GM18519 (cell line): Measurements from ENCODE around the gene MAPKAPK3.

Source experiments
- ATAC-seq: cut with Tn5 transposase; IDR thresholded peaks from one replicate; pipeline ENCODE4 v1.9.1; 2021; ENCODE audit warnings: mild to moderate bottlenecking, moderate library complexity; ENCODE audit not compliant: unreplicated experiment, low FRiP score

Gene MAPKAPK3

GRCh38 chr3:50586763-50587070, 30.2 kb upstream of the MAPKAPK3 start:
- ATAC-seq: no peak

- ATAC-seq: no peak
Observed at GRCh38 chr3:50587373-50587772, 29.6 kb upstream of the MAPKAPK3 start.

DNA sequence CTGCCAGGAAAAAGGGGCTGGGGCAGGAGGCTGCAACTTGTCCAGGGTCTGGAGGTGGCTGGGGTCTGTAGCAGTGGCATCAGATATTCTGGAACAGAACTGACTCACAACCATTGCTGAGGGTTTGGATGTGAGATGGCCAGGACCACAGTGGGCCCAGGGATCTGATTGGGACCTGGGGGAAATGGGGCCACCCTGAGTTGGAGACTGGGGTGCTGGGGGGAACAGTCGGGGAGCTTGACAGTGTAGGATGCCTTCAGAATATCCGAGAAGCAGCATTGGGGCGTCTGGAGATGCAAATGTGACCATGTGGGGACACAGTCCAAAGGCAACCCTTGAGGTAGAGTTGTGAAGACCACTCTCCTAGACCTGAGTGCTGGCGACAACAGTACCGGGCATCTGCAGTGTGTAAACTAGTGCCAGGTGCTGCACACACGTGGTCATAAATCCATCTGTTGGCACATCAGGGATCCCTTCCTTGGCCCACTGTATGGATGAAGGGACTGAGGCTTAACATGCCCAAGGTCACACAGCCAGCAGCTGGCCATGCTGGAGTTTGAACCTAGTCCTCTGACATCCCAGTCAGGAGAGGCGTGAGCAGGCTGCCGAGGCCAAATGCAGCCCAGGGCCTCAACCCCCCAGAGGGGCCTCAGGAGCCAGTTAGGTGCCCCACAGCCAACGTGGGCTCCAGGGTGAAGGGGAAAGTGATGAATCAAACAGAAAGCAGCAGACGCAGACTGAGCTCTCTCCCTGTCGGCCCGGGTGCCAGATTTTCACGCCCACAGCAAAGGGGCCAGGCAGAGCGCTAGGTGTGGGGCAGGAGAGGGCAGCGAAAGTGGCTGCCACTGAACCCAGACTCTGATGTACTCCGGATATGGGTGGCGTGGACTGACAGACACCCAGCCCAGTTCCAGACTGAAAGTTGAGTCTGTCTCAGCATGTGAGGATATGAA, 28.9 kb upstream of the MAPKAPK3 start:
- no peak for ATAC-seq

DNA sequence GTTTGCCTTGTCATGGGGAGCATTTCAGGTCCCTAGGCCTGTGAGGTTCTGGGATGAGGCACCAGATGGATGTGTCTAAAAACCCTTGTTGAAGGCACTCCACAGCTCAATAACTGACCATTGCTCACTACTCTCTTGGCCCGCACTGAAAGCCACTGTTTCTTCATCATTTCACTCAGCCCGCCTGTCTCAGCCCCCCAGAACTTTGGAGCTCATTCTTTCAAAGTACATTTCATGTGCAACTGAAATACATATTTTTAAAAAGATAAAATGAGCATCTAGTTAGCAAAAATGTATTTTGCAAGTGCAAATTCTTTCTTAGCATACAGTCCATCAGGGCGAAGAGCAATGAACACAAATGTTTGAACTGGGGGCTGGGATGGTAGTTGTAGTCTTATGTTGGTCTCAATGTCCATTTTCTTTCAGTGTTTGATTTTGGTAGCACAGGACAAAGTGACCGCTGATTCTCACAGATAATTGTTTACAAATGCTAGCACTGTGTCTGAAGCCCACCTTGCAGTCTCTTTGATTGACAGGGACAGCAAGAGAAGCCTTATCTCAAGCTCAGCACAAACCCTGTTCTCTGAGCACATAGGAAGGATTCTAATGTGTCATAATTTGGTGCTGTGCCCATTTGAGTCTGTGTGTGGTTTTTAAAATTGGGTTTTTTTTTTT, 28.1 kb upstream of the MAPKAPK3 start:
- ATAC-seq: no peak

GRCh38 chr3:50591196-50591741, 25.7 kb upstream of the MAPKAPK3 start:
- ATAC-seq: no peak

GRCh38 chr3:50592568-50592967, 24.4 kb upstream of the MAPKAPK3 start:
- ATAC-seq: no peak

DNA sequence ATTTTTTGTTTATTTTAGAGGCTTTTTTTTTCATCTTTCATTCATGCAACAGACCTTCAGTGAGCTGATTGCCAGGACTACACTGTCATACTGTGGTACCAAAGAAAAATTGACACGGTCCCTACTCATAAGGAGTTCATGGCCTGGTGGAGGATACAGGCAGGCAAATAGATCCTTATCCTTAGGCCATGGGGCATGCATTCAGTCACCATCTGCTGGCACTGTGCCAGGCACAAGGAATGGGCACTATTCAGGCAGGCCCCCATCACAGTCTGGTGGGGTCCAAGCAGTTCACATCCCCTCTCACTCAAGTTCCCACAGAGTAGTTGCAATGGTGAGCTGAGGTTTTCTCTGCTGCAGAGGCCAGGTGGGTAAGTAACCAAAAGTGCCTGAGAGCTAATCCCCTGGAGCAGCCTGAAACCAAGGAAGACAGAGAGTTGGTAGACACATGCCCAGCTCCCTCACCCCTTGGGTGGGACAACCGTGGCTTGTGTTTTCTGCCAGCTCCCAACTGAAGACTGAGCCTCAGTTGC, 22.6 kb upstream of the MAPKAPK3 start:
- ATAC-seq: no peak

DNA sequence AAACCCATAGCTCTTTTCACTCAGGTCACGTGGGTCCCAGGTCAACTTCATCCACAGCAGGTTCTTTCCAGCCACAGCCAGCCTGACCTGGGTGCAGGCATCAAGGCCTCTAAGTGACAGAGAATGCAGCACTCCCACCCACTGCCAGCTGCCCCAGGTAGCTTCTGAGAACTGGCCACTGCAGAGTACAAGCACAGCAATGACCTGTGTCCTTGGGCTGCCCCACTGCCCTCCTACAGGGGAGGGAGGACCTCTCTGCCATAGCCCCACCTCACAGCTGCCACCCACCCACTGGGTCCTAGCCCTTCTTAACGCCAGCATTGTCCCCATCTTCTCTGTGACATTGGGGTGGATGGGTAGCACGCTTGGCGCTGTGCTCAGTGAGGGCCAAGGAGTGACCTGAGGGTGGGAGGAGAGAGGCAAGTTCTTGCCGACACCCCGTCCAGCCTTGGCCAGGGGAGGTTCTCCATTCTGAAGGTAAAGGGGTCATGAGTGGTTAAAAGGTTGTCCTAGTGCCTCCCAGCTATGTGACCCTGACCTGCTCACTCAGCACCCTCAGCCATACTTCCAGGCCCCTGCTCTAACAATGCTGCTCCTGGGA, 17.7 kb upstream of the MAPKAPK3 start:
- ATAC-seq: no peak

- no peak for ATAC-seq
Observed at GRCh38 chr3:50599716-50600118, 17.2 kb upstream of the MAPKAPK3 start.

- ATAC-seq: no peak
Observed at GRCh38 chr3:50600141-50600753, 16.7 kb upstream of the MAPKAPK3 start.

GRCh38 chr3:50600841-50601591, 15.9 kb upstream of the MAPKAPK3 start:
- no peak for ATAC-seq

DNA sequence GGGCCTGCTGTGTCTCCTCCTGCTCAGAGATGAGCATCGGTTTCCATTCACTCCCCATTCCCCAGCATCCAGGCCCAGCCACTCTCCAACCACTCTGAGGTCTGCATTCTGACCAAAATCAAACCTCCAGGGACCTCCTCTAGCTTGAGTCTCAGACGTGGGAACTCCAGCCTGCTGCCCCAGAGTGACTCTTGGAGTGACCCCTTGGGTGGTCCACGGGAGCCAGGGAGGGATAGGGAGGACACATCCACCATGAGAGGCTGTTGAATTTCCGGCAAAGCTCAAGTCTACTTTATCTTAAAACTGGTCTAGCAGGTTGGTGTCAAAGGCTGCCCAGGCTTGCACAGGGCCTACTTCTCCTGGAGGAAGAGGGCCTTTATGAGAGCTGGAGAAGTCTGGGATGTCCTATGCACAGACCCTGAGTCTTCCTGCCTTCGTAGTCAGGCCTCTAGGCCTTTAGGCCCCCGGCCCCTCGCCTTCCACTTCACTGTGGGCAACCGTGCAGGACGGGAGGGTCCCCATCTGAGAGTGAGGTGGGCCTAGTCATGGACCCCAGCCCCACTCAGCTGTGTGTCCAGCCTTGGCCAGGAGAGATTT, 14.3 kb upstream of the MAPKAPK3 start:
- ATAC-seq: no peak

- no peak for ATAC-seq
Observed at GRCh38 chr3:50603261-50604109, 13.5 kb upstream of the MAPKAPK3 start.

DNA sequence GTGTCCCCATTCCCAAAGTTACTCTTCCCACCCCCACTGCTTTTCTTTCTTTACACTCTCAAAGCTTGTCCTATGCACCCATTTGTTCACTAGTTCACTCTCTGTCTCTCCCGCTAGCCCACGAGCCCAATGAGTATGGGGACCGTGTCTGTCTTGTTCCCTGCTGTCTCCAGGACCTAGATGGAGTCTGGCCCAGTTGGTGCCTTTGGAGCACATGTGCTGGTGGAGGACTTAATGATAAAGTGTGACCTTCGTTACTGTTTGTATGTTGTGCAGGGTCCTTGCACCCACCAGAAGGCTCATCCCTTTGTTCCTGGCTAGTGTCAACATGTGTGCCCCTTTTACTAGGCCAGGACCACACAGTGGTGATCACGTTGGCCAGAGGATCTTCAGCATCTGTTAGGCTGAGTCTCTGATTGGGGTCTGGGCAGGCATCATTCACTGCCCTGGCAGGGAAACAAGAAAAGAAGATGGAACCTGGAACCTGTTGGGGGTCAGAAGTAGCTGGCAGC, 12.8 kb upstream of the MAPKAPK3 start:
- ATAC-seq: no peak

DNA sequence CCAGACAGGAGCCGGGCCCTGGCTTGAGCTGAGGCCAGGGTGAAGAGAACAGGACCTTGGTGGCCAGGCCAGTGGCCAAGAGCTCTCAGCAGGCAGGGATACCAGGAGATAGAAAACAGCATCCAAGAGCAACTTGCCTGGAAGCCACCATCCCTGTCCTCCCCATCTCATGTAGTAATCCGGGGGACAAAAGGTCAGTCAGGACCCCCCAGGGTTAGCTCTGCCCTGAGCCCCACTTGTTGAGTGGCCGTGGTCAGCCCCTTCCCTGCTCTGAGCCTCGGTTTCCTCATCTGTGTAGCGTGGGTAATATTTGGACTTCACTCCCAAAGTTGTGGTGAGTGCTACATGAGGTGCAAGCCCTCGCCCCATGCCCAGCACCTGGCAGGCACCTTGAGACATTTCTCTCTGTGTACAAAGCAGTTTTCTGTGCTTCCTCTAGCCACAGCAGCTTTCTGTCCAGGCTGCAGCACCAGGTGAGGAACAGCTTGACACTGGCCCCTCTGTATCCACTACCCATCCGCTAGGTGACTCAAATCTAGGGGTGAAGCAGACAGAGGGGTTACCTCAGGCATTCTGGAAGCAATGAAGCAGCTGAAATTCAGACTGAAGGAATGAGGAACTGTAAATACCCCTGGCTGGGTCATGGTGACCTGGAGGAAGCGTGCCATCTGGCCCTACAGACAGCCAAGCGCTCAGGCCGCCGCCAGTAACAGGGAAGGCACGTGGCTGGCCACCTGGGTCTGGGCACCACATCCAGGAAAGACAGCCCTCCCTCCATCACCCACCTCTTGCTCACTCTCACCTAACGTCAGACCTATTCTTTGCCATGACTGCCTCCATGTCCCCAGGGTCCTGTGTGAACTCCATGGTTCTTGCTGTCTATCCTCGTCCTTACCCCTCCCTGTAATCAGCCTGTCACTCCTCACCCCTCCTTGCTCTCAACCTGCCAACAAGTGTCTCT, 12.0 kb upstream of the MAPKAPK3 start:
- no peak for ATAC-seq

- no peak for ATAC-seq
Observed at GRCh38 chr3:50605901-50606326, 11.0 kb upstream of the MAPKAPK3 start.

DNA sequence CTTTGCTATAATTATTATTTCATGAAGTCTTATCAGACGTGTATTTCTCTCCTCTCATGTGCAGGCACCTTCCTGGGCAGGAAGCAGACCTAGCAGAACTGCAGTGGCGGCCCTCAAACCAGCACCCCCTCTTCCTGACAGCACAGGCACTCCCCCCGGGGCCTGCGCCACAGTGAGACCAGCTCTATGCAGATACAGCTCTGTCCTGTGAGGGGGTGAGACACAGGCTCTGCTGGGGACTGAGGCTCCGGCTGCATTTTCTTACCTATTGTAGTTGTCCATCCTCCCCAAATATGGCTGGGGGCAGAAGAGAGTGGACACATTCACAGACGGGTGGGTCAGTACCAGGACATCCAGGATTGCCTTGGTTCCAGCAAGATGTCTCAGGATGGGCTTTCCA, 10.4 kb upstream of the MAPKAPK3 start:
- no peak for ATAC-seq
